Subcutaneous adipose tissue (tissue), 4 donors: ENCODE results near the gene ZNF616. TPM values are rescaled to one million over a fixed set of nuclear protein-coding genes. Genes with fewer than 3 reads are reported as not detected.

Experiments
- total RNA-seq, 4 donors: library from RNA; depleted of rRNA; stranded (reverse); fragments of >200 nt; gene quantifications; one replicate each; pipeline ENCODE4 v1.1.0, GENCODE V29; 2016
- TF ChIP-seq, protein P1 (sequence below): fragments of 450-650 bp; IDR thresholded peaks from one replicate; pipeline ENCODE4 v1.5.1; 2016; ENCODE audit warnings: low read depth, mild to moderate bottlenecking, control low read depth, antibody characterized with exemption, moderate library complexity

Gene ZNF616
- total RNA-seq: 10 to 100 TPM in 1 of 4 donors, 1 to 10 TPM in 3; 7.3 to 15.4 (median 8.6) TPM

DNA sequence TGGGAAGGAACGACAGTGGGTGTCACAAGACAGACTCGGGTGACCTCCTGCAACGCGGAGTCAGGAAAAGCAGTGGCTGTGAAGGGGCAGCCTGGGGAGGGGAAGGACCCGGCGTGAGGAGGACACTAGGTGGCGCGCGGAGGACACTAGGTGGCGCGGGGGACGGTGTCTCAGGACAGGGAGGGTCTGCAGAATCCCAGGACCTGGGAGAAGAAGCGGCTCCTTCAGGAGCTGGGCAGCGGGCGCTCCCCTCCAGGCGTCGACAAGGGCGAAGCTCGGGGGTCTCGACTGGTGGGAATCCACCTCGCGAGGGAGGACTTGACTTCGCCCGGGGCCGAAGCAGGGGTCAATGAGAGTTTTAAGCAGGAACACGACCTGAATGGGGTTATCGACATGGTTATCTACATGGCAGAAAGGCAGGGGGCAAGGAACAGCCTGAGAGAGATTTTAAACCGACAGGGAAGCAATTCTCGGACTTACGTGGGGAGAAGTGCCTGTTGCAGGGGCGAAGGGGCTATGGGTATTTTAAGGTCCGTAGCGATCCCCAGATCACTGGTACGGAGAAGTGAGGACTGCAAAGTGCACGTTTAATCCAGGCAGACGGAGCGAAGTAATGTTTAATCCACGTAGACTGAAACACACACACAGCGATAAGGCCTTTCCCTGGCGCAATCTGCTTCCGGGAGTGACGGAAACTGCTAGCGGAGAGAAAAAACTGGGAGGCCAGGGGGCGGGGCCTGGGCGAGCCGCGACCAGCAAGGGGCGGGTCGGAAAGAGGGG is at the start of gene ZNF616:
Gene ZNF616, minus strand, starts transcription at position 687 of the 780 bp plus-strand sequence. CDS start 9,426 bp downstream, outside the sequence.
- TF ChIP-seq, protein P1, sequence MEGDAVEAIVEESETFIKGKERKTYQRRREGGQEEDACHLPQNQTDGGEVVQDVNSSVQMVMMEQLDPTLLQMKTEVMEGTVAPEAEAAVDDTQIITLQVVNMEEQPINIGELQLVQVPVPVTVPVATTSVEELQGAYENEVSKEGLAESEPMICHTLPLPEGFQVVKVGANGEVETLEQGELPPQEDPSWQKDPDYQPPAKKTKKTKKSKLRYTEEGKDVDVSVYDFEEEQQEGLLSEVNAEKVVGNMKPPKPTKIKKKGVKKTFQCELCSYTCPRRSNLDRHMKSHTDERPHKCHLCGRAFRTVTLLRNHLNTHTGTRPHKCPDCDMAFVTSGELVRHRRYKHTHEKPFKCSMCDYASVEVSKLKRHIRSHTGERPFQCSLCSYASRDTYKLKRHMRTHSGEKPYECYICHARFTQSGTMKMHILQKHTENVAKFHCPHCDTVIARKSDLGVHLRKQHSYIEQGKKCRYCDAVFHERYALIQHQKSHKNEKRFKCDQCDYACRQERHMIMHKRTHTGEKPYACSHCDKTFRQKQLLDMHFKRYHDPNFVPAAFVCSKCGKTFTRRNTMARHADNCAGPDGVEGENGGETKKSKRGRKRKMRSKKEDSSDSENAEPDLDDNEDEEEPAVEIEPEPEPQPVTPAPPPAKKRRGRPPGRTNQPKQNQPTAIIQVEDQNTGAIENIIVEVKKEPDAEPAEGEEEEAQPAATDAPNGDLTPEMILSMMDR: no peak

DNA sequence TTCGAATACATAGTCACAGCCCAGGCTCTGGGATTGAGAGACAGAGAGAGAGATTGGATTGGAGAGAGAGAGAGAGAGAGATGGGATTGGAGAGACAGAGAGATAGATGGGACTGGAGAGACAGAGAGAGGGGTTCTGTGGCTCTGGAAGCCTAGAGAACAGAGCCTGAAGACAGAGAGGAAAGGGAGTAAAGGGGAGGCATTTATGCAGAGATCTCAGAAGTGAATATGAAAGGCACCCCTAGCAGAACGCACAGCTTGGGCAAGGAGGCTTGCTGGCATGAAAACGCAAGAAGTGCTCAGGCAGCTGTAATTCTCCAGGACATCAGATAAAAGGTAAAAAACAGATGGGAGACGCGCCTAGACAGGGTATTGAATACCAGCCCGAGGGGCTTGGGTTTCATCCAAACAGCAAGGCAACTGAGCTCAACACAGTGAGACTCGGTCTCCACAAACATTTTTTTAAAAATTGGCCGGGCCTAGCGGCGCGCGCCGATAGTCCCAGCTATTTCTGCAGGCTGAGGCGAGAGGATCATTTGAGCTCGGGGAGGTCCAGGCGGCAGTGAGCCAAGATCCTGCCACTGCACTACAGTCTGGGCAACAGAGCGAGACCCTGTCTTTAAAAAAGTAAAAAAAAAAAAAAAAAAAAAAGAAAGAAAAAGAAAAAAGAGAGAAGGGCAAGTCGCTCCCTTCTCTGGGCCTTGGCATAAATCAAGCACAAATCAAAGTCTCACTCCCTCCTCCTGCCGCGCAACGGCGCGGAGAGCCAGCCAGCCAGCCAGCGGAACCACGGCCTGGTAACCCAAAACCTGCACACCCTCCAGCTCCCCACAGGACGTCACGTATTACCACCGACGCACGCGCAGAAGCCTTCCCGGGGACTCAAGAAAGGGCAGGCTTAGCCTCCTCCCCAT is 49.3 kb upstream of the ZNF616 start:
- TF ChIP-seq, protein P1: no peak

DNA sequence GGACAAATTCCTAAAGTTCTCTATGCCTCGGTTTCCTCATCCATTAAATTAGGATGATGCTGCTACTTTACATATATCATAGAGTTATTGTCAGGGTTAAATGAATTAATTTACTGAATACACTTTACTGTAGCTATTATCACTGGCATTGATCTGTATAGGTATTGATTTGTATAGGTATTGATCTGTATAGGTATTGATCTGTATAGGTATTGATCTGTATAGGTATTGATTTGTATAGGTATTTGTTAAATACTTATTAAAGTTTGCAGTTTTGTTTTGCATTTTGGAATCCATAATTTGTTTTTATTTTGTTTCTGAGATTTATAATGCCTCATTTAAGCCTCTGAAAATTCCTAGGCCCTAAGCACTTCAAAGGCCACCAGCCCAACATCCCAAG is 47.7 kb upstream of the ZNF616 start:
- TF ChIP-seq, protein P1: no peak

DNA sequence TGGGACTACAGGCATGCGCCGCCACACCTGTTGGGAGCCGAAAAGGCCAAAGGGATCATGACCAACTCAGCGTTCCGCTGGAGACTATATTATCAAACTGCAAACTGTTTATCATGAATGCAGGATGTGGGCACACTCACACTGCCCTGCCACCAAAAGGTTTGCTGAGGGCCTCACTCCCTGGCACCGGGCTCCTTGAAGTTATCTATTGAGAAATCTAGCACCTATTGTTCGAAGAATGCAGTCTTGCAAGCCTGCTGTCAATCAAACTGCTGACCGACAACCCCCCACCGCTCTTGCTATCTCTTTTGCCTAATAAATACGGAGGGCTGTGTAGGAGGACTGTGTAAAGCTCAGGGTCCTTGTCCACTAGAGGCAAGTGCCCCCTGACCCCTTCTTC is 36.8 kb upstream of the ZNF616 start:
- TF ChIP-seq, protein P1: no peak

DNA sequence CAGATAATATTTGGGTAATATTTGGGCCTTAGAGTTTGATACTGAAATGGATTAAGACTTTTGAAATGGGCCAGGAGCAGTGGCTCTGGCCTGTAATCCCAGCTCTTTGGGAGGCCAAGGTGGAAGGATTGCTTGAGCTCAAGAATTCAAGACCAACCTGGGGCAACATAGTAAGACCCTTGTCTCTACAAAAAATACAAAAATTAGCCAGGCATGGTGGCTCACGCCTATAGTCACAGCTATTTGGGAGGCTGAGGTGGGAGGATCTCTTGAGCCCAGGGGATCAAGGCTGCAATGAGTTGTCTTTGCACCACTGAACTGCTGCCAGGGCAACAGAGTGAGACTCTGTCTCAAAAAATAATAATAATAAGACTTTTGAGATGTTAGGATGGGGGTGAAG is 32.6 kb upstream of the ZNF616 start:
- TF ChIP-seq, protein P1: no peak

DNA sequence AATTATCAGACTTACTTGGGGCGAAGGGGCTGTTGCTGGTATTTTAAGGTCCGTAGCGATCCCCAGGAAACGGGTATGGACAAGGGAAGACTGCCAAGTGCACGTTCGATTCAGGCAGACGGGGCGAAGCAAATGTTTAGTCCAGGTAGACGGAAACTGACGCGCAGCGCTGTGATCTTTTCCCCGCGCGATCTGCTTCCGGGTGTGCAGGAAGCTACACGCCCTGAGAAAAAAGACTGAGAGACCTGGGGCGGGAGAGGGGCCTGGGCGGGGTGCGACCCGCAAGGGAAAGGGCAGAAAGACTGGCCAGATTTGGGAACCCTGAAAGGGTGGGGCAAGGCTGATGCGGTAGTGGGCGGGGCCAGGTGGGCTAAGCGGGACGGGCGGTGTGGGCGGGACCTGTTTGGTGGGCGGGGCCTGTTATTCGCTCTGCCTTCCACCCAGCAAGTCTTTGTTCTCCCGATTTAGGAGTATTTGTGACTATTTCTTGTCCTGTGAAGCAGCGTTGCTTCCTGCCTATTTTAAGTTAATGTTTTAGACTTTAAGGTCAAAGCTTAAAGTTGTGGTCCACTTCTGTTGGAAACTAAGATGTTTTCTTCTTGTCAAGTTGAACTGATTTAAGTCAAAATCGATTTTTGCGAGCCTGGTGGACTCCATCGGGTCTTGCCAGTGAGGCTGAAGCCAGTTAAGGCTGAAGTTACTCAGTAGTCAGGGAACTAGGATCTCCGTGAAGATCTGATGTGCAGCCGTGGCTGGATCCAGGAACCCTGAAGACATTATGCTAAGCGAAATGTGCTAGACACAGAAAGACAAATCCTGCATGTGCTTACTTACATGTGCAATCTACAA is 31.8 kb upstream of the ZNF616 start, which contains the start of gene ZNF836:
Gene ZNF836, minus strand, starts transcription at position 301 of the 849 bp plus-strand sequence. CDS start 3,549 bp downstream, outside the sequence.
- TF ChIP-seq, protein P1: no peak
